ENCODE data around the gene OSBP2.

The OSBP2 gene

DNA sequence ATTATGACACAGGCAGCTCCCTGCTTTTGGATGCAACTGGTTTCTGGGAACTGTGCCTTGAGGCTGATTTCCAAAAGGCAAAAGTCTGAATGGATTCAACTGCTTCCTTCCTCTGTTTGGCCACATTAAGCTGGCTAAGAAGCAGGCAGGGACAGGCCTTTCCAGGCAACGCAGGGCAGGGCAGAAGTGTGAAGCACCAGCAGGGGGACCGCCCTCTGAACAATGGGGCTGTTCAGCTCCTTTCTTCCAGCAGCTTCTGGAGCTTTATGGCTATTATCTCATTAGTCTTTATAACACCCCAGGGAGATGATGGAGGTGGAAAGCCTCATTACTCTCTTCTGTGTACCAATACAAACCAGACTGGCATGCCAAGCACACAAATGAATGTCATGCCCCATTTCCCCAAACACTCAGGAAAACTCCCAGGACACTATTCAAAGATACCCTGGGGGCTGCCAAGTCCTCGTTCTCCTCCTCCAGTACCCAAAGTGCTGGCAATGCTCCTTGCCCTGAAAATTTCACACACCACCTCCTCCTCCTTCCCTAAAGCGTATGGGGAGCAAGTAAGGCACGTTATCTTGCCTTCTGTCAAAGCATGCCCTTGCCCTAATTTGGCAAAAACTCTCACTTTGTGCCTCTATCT is 252.6 kb downstream of the OSBP2 start:
- no peak overlapping the region for H3K4me3 ChIP-seq (ENCODE audit: low read length)
- DNase-seq (ENCODE audit: low read depth), result no peak
- TF ChIP-seq, protein P1, sequence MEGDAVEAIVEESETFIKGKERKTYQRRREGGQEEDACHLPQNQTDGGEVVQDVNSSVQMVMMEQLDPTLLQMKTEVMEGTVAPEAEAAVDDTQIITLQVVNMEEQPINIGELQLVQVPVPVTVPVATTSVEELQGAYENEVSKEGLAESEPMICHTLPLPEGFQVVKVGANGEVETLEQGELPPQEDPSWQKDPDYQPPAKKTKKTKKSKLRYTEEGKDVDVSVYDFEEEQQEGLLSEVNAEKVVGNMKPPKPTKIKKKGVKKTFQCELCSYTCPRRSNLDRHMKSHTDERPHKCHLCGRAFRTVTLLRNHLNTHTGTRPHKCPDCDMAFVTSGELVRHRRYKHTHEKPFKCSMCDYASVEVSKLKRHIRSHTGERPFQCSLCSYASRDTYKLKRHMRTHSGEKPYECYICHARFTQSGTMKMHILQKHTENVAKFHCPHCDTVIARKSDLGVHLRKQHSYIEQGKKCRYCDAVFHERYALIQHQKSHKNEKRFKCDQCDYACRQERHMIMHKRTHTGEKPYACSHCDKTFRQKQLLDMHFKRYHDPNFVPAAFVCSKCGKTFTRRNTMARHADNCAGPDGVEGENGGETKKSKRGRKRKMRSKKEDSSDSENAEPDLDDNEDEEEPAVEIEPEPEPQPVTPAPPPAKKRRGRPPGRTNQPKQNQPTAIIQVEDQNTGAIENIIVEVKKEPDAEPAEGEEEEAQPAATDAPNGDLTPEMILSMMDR (conservative IDR thresholded peaks at IDR 0.05; ENCODE audit: low read depth, low read length), result peak; percentile 3

DNA sequence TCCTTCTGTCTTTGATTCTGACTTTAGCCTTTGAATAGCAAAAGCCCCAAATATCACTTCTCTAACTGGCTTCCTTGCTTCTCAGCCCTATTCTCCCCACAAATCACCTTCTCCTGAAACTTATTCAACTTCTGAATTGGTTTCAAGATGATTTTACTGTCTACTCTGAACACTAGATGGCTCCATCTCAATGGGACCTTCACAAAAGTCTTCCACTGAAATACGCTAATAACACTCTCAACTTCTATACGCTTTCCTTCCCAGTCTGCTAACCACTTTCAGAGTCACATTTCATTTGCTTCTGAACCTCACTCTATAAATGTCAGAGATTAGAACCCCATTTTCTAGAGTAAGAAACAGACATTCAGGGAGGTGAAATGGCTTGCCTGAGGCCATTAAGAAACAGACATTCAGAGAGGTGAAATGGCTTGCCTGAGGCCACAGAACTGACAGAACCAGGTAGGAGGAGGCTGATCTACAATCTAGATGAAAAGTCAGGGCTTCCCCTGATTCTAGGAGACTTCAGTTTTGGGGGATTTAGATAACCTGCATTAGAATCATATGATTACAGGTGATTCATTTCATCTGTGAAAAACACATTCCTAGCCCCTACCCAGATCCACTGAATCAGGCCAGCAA is 253.3 kb downstream of the OSBP2 start:
- TF ChIP-seq, protein P1 (conservative IDR thresholded peaks at IDR 0.05; ENCODE audit: low read depth, low read length), result peak; percentile 68
- peak; percentile 13 for DNase-seq (ENCODE audit: low read depth)
- no peak overlapping the region for H3K4me3 ChIP-seq (ENCODE audit: low read length)

DNA sequence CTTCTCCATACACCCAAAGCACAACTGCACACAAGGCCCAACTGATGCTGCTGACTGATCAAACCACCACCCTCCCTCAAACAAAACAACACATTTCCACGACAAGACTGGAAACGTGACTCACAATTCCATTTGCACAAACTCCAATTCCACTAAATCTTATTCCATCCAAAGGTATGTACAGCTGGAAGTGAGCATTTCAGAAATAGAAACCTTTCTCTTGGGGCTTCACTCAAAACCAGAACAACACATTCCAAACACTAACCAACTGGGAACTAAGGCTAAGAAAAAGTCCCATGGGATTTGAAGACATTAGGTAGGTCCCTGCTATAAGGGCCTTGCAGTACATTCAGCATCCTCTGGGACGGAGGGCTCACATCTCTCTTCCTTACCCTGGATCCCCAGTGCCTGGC is 254.3 kb downstream of the OSBP2 start:
- no peak overlapping the region for H3K4me3 ChIP-seq (ENCODE audit: low read length)
- TF ChIP-seq, protein P1 (conservative IDR thresholded peaks at IDR 0.05; ENCODE audit: low read depth, low read length), result no peak
- DNase-seq (ENCODE audit: low read depth), result no peak

DNA sequence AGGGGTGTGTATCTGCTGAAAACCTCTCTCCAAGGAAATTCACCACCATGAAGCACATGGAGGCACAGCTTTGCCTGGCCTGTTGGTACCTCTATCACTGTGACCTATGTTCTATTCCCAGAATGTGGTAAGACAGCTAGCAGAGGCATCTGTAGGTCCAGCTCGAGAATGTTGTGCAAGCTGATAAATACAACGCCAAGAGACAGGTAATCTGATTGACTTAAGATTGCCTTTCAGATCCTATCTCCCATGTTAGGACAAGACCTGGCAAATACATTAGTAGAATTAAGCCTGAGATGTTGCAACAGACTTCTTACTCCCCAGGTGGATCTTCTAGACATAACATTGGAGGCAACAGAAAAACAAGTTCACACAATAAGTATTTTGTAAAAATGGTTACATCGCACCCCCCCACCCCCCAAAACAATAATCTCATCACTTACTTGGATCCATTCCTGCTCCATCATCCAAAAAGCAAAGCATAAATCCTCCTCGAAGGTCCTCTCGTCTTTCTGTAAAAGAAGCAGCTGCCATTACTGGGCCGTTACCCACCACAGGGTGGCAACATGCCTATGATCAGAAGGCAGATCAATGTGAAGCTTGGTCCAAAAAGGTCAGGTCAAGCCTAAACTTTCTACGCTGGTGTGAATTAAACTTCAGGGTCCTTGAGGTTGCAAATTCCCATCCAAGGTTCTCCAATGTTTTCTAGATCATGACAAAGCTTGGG is 255.4 kb downstream of the OSBP2 start:
- DNase-seq (ENCODE audit: low read depth), result no peak
- no peak overlapping the region for H3K4me3 ChIP-seq (ENCODE audit: low read length)
- TF ChIP-seq, protein P1 (conservative IDR thresholded peaks at IDR 0.05; ENCODE audit: low read depth, low read length), result peak; percentile 26

DNA sequence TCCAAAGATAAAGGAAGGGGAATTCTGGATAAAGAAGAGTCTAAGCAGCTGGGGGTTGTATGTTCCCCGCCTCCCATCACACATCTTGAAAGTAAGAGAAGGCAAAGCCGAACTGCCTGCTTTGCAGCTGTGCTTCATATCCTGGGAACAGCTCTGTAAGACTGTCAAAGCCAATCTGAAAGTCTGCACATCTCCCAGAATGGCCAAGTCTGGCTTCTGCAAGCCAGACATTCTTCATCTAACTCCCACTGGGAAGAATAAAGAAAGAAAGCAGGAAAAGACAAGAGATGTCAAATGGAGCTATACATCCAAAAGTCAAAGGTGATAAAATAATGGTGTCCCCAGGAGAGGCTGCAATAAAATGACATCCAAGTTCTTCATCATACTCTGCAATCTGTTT is 258.5 kb downstream of the OSBP2 start:
- TF ChIP-seq, protein P1 (conservative IDR thresholded peaks at IDR 0.05; ENCODE audit: low read depth, low read length), result no peak
- H3K4me3 ChIP-seq (ENCODE audit: low read length), result no peak overlapping the region
- DNase-seq (ENCODE audit: low read depth), result no peak

DNA sequence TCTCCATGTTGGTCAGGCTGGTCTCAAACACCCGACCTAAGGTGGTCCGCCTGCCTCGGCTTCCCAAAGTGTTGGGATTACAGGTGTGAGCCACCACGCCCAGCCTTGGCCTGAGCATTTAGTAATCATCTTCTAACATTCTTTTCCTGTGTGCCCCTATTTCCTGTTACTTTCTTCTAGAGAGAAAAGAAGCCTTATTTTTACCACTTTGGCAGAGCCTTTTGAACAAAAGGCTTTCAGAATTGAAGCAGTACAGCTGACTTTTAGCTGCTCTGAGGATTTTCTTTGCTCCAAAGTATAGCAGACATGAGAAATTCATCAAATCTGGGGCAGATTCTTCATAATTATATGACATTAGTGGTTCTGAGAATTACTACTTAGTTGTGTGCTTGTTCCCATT is 260.5 kb downstream of the OSBP2 start:
- TF ChIP-seq, protein P1 (conservative IDR thresholded peaks at IDR 0.05; ENCODE audit: low read depth, low read length), result no peak
- DNase-seq (ENCODE audit: low read depth), result no peak
- H3K4me3 ChIP-seq (ENCODE audit: low read length), result no peak overlapping the region
